ENCODE measurements around the gene STAT4.

The STAT4 gene

GRCh38 chr2:191143791-191144190 is 7.0 kb downstream of the STAT4 start (continued):
- TF ChIP-seq ZNF416 (tag by site-specific recombination; IDR thresholded peaks at IDR 0.05) (no peak), ZNF16 (tag by site-specific recombination; IDR thresholded peaks at IDR 0.05; ENCODE audit: low read depth) (no peak), ZNF214 (tag by site-specific recombination; IDR thresholded peaks at IDR 0.05; ENCODE audit: borderline replicate concordance) (no peak)
- TF ChIP-seq, protein P1, sequence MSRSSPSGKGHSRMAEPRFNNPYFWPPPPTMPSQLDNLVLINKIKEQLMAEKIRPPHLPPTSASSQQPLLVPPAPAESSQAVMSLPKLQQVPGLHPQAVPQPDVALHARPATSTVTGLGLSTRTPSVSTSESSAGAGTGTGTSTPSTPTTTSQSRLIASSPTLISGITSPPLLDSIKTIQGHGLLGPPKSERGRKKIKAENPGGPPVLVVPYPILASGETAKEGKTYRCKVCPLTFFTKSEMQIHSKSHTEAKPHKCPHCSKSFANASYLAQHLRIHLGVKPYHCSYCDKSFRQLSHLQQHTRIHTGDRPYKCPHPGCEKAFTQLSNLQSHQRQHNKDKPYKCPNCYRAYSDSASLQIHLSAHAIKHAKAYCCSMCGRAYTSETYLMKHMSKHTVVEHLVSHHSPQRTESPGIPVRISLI (tag by site-specific recombination; IDR thresholded peaks at IDR 0.05) = no peak

DNA sequence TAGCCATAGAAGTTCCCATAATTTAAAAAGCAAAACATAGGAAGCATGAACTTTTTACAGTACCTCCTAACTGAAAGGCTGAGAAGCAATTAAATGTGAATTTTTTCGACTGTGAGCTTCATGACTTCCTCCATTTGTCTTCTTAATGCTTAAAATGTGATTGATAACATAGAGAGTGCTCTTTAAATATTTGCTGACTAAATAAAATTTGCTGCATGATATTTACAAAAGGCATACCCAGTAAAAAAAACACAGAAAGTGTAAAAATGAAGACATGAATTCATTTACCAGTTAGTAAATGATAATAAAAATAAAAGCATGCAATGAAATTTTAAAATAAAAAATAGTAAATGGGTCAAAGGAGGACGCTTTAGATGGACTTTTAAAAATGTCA is 21.9 kb downstream of the STAT4 start:
- POLR2A ChIA-PET = no interaction called here
- H3K27ac ChIP-seq (ENCODE audit: extremely low read depth, low read depth, low read length) = no peak overlapping the region
- no peak overlapping the region for H3K4me3 ChIP-seq (ENCODE audit: low read depth, low read length)
- no peaks in the 10 kb centered on the region for H3K36me3 ChIP-seq (ENCODE audit: control insufficient read depth in 2 of 2, insufficient read depth in 1 of 2, low read length in 2 of 2)
- no peaks in the 10 kb centered on the region for H3K9me3 ChIP-seq (ENCODE audit: control insufficient read depth, insufficient read depth, low read depth, low read length)
- no peaks in the 10 kb centered on the region for H3K4me1 ChIP-seq (ENCODE audit: control insufficient read depth, insufficient read depth, low read length)
- TF ChIP-seq ELK4 (IDR thresholded peaks at IDR 0.05; ENCODE audit: borderline replicate concordance, low read depth, low read length) = no peak
- no peak for TF ChIP-seq ZNF621 (tag by site-specific recombination; IDR thresholded peaks at IDR 0.05)
- TF ChIP-seq ZFP69B (tag by site-specific recombination; IDR thresholded peaks at IDR 0.05) = no peak
- no peak for TF ChIP-seq FEZF1 (tag by site-specific recombination; IDR thresholded peaks at IDR 0.05)
- no peak for TF ChIP-seq ZNF626 (tag by site-specific recombination; IDR thresholded peaks at IDR 0.05)
- CTCF ChIA-PET = interaction anchor here (1.7 kb wide), 1 partner anchor 26 kb away, joined by 10 read pairs; no protein-coding TSS in a partner anchor

GRCh38 chr2:191128172-191128910 is 22.5 kb downstream of the STAT4 start:
- TF ChIP-seq KLF17 (tag by site-specific recombination; IDR thresholded peaks at IDR 0.05) (no peak), ZIC2 (tag by site-specific recombination; IDR thresholded peaks at IDR 0.05) (no peak), SP3 (tag by site-specific recombination; IDR thresholded peaks at IDR 0.05) (no peak), ZNF239 (tag by site-specific recombination; IDR thresholded peaks at IDR 0.05) (no peak), ZNF48 (tag by site-specific recombination; IDR thresholded peaks at IDR 0.05) (no peak), ZNF350 (tag by site-specific recombination; IDR thresholded peaks at IDR 0.05) (no peak), ZNF121 (tag by site-specific recombination; IDR thresholded peaks at IDR 0.05) (no peak), ZNF132 (tag by site-specific recombination; IDR thresholded peaks at IDR 0.05; ENCODE audit: borderline replicate concordance) (no peak), ZBTB44 (tag by site-specific recombination; IDR thresholded peaks at IDR 0.05) (no peak), ZNF211 (tag by site-specific recombination; IDR thresholded peaks at IDR 0.05; ENCODE audit: low read depth) (no peak), YY1 (tag by site-specific recombination; IDR thresholded peaks at IDR 0.05) (no peak)
- TF ChIP-seq, protein P2, sequence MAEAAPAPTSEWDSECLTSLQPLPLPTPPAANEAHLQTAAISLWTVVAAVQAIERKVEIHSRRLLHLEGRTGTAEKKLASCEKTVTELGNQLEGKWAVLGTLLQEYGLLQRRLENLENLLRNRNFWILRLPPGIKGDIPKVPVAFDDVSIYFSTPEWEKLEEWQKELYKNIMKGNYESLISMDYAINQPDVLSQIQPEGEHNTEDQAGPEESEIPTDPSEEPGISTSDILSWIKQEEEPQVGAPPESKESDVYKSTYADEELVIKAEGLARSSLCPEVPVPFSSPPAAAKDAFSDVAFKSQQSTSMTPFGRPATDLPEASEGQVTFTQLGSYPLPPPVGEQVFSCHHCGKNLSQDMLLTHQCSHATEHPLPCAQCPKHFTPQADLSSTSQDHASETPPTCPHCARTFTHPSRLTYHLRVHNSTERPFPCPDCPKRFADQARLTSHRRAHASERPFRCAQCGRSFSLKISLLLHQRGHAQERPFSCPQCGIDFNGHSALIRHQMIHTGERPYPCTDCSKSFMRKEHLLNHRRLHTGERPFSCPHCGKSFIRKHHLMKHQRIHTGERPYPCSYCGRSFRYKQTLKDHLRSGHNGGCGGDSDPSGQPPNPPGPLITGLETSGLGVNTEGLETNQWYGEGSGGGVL (tag by site-specific recombination; IDR thresholded peaks at IDR 0.05) = no peak
- TF ChIP-seq, protein P3, sequence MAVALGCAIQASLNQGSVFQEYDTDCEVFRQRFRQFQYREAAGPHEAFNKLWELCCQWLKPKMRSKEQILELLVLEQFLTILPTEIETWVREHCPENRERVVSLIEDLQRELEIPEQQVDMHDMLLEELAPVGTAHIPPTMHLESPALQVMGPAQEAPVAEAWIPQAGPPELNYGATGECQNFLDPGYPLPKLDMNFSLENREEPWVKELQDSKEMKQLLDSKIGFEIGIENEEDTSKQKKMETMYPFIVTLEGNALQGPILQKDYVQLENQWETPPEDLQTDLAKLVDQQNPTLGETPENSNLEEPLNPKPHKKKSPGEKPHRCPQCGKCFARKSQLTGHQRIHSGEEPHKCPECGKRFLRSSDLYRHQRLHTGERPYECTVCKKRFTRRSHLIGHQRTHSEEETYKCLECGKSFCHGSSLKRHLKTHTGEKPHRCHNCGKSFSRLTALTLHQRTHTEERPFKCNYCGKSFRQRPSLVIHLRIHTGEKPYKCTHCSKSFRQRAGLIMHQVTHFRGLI (tag by site-specific recombination; IDR thresholded peaks at IDR 0.05) = no peak
- ChIA-PET CTCF (interaction anchor here (1.7 kb wide), 1 partner anchor 27 kb away, joined by 10 read pairs; no protein-coding TSS in a partner anchor), POLR2A (no interaction called here)
- H3K9me3 ChIP-seq (ENCODE audit: control insufficient read depth, insufficient read depth, low read depth, low read length) = no peaks in the 10 kb centered on the region
- H3K36me3 ChIP-seq (ENCODE audit: control insufficient read depth in 2 of 2, insufficient read depth in 1 of 2, low read length in 2 of 2) = no peaks in the 10 kb centered on the region
- H3K4me1 ChIP-seq (ENCODE audit: control insufficient read depth, insufficient read depth, low read length) = no peaks in the 10 kb centered on the region
- H3K4me3 ChIP-seq (ENCODE audit: low read depth, low read length) = no peak overlapping the region
- H3K27ac ChIP-seq (ENCODE audit: extremely low read depth, low read depth, low read length) = no peak overlapping the region

Measured in HEK293 (cell line).